ENCODE data around the gene CLEC6A.
"Not testable (repeated sequence)": the region's sequence is repeated elsewhere in the genome, so short reads cannot be mapped to it uniquely, and the experiment has no call there.

The CLEC6A gene

GRCh38 chr12:8496074-8496473, 40.3 kb downstream of the CLEC6A start:
- DNase-seq = not testable (repeated sequence)

DNA sequence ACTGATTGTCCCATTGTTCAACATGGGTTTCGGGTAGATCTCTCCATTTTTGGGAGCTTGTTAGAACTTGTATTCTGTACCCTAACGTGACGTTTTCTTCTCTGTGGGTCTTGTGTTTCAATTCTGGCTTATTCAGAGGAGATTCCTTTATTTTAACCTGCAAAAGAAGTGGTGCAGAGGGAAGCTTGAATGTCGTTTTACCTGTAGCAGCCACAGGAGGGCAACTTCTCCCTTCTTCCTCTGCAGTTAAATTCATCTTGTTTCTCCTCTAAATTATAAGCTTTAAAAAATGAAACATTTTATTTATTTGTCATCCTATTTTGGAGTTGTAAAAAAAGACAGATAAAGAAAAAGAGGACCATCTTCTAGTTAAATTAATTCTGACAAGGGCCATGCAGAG, 43.9 kb downstream of the CLEC6A start:
- no peak for DNase-seq

DNA sequence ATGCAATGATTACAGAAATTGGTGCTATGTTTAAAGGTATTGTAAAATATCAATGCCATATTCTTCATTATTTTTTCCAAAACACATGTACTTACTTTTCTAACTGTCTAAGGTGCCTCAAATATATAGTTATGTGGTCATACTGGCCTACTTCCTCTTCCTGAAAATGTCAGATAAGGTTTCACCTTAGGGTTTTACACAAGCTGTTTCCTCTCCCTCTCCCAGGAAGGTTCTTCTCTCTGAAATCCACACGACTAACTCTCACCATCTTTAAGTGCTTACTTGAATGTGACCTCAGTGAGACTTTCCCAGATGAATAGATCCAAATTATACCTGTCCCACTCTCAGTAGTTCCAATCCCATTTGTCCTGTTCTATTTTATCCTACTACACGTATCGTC, 46.0 kb downstream of the CLEC6A start:
- no peak for DNase-seq

GRCh38 chr12:8504351-8504750, 48.6 kb downstream of the CLEC6A start:
- DNase-seq = no peak

- DNase-seq = no peak
Observed at GRCh38 chr12:8507596-8507995, 51.8 kb downstream of the CLEC6A start.

DNA sequence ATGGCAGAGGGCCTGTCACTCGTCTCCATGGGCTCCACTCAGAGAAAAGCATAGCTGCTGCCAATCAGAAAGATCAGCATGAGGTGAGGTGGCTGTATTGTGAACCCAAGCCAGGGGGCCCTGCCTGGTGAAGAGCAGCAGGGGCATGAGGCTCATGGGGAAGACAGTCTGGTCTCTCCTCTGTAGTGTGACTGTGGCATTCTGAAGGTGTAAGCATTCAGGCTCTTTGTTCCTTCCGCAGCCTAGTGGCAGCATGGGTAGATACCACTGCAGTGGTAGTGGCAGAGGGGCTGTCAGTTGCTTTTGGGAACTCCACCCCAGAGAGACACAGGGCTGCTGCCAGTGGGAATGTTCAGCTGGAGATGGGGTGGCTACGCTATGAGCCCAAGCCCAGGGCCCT, 52.5 kb downstream of the CLEC6A start:
- DNase-seq = no peak

DNA sequence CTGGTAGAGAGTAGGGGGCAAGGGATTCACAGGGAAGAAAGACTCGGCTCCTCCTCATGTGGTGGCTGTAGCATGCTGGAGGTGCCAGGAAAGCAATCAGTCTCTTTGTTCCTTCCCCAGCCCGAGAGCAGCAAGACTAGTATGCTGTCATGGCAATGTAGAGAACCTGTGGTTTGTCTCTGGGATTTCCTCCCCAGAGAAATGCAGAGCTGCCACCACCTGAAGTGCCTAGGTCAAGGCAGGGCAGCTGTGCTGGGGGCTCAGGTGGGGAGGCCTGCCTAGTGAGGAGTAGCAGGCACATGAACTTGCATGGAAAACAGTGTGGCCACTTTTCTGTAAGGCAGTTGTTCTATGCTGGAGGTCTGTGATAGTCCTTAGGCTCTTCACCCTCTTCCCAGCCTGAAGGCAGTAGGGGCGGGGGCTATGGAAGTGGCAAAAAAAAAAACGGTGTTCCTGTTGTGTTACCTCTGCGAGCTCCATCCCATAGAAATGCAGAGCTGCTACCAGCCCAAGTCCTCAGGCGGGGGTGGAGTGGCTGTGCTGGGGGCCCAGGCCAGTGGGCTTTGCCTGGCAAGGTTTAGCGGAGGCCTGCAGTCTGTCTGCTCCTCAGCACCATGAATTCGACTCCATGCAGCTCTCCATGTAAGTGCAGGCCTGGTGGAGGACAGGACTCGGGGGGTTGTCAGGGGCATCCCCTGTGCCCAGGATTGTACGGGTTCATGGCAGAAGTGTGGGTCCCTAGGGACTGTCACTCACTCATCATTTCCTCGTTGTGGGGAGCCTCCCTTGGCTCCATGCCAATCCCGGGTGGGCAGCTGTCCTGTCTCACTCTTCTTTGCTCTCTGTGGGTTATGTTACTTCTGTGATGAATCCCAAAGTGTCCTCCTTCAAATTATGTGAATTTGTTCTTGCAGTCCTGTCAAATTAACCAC, 53.4 kb downstream of the CLEC6A start:
- DNase-seq = no peak

- no peak for DNase-seq
Observed at GRCh38 chr12:8513256-8513655, 57.5 kb downstream of the CLEC6A start, which contains the start of gene CLEC4D. TSS of gene CLEC4D (plus strand) at chr12:8513503. CDS start at chr12:8513733, 230 bp downstream.

- no peak for DNase-seq
Observed at GRCh38 chr12:8517971-8518370, 62.2 kb downstream of the CLEC6A start.

DNA sequence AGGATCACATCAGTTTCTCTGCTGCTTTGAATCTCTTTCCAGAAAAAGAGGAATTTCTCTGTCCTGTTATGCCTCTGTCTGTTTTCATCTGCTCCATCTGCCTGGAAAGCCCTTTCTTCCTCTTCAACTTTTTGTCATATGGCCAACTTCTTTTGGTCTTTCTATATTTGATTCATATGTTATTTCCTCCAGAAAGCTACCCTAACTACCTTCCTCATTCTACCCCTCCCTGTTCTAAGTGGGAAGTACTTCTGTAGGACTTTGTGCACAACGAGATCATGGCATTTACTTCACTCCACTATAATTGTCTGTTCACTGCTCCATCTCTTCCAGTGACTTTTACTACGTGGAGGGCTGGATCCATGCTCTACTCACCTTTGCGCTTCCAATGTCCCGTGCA, 63.4 kb downstream of the CLEC6A start:
- no peak for DNase-seq

DNA sequence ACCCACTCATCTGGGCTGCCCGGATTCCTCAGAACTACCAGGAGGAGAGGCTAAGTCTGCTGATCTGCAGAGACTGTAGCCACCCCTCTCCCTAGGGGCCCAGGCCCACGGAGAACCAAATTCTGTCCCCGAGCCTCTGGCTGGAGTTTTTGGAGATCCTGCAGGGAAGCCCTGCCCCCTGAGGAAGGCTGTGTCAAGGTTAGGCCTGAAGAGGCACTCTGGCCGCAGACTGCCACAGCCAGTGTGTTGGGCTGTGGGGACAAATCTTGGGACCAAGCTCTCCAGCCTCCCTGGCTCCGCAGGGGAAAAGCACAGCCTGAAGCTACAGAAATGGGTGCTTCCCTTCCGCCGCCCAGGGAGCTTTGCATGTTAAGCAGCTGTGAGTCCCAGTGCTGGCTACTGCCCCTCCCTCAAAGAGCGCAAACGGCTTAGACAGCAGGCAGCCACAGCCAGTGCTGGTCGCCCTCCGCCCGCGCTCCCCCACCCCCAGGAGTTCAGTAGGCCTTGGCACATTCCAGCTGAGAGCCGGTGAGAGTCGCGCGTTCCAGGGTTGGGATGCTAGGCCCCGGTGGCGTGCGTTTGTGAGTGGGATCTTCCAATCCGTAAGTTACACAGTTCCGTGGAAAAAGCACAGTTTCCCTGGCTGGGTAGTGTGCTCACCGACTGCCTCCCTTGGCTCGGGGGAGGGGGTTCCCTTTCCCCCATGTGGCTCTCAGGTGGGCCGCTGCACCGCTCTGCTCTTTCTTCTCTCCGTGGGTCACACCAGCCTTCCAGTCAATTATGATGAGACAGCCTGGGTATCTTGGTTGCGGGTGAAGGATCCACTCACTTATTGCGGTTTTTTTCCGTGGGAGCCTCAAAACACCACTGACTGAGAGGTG, 71.7 kb downstream of the CLEC6A start:
- no peak for DNase-seq
